Spleen (tissue), 7 donors: ENCODE measurements around the gene SIRPA.

Experiments
- CTCF ChIP-seq, 11 experiments: fragments of 200-600 bp in 7 of 11; fragments of 450-650 bp in 4 of 11; sonication (generic) in 4 of 11; IDR thresholded peaks in 8 of 11; conservative IDR thresholded peaks in 3 of 11; 1 replicate in 7 of 11; 2 replicates in 4 of 11; pipeline versions ENCODE4 v1.4.0 to v1.8.0; 2016 to 2021; ENCODE audit warnings: antibody characterized with exemption in 11 of 11, inconsistent platforms in 4 of 11, mild to moderate bottlenecking in 1 of 11
- POLR2A ChIP-seq, 3 donors: fragments of 450-650 bp; IDR thresholded peaks; one replicate each; pipeline ENCODE4 v1.5.1; 2017; ENCODE audit warnings: antibody characterized with exemption in 3 of 3, mild to moderate bottlenecking in 1 of 3
- POLR2AphosphoS5 ChIP-seq, 3 donors: sonication (generic); formaldehyde crosslinking; IDR thresholded peaks; one replicate each; pipeline ENCODE4 v1.5.1; 2017; ENCODE audit warnings: antibody characterized with exemption in 3 of 3
- donor health status: DM: no; HTN: no; CAD: no; lungs with moderate emphysema.
- donor health status: DM: no; HTN: no; CAD: no.
- donor health status: DM: no; HTN: no; CAD: no.

GRCh38 chr20:1874450-1875182, 20.6 kb upstream of the SIRPA start:
- TF ChIP-seq CTCF (IDR thresholded peaks at IDR 0.05 in 8 of 11, conservative IDR thresholded peaks at IDR 0.05 in 3 of 11) (no peak), POLR2AphosphoS5 (IDR thresholded peaks at IDR 0.05) (peak in 1 of 3 donors; percentile 40), POLR2A (IDR thresholded peaks at IDR 0.05) (no peak)
